ENCODE data around the gene MOV10. TPM values are rescaled to one million over a fixed set of nuclear protein-coding genes. Genes with fewer than 3 reads are reported as not detected.

Gene MOV10
- total RNA-seq, 1 donor from 2014 or later, result 85.1 TPM

DNA sequence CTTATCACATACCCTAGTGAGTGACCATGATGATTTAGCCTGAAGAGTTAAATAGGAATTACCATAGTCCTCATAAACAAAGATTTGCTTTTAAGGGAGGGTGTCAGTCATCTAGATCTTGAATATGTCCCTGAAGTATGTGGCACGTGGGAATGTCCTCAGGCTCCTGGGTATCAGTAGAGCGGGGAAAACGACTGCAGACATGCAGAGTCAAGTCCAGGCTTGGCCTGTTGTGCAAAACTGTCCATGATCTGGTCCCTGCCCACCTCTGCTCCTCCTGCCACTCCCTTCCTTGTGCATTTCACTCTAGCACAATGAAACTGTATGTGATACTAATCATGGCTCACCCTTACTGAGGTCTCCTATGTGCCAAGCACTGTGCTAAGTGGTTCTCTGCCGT lies 12.9 kb downstream of the MOV10 start:
- TF ChIP-seq, protein P1, sequence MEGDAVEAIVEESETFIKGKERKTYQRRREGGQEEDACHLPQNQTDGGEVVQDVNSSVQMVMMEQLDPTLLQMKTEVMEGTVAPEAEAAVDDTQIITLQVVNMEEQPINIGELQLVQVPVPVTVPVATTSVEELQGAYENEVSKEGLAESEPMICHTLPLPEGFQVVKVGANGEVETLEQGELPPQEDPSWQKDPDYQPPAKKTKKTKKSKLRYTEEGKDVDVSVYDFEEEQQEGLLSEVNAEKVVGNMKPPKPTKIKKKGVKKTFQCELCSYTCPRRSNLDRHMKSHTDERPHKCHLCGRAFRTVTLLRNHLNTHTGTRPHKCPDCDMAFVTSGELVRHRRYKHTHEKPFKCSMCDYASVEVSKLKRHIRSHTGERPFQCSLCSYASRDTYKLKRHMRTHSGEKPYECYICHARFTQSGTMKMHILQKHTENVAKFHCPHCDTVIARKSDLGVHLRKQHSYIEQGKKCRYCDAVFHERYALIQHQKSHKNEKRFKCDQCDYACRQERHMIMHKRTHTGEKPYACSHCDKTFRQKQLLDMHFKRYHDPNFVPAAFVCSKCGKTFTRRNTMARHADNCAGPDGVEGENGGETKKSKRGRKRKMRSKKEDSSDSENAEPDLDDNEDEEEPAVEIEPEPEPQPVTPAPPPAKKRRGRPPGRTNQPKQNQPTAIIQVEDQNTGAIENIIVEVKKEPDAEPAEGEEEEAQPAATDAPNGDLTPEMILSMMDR (IDR thresholded peaks at IDR 0.05), result no peak
- Mint-ChIP-seq H3K9me3 (ENCODE audit: unreplicated experiment) (no peaks in the 10 kb centered on the region), H3K4me3 (ENCODE audit: unreplicated experiment) (no peak overlapping the region), H3K27me3 (ENCODE audit: unreplicated experiment) (no peaks in the 10 kb centered on the region), H3K27ac (ENCODE audit: unreplicated experiment) (no peak overlapping the region), H3K4me1 (ENCODE audit: unreplicated experiment) (peaks cover 5% of the 10 kb centered on the region), H3K36me3 (ENCODE audit: unreplicated experiment) (peaks cover 27% of the 10 kb centered on the region)
- no peak for DNase-seq (ENCODE audit: extremely low spot score, unreplicated experiment)

DNA sequence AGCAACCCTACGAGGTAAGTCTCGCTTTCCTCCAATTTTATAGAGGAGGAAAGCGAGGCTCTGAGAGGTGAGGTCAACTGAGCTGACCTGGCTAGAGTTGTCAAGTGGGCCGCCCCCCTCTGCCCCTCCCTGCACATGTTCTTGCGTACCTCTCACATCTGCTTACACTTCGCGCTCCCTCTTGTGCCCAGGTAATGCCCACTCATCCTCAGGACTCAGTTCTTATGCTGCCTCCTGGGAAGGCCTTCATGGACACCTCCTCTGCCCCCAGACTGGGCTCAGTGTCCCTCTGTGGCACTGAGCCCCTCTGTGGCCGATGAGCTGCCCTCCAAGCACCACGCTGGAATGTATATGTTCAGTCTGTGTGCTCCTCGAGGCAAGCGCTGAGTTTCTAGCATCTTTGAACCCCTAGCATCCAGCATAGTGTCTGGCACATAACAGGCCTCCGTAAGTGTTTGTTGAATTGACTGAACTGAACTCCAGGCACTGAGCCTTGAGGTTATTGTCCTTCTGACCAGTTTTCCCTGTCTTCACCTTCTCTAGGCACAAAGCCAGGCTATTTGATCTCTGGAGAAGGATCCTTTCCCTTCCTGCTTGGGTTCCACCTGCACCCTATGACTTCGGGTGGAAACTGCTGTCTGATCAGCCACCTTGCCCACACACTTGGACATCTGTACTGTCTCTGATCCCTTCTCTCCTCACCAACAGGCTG lies 13.5 kb downstream of the MOV10 start:
- Mint-ChIP-seq H3K27ac (ENCODE audit: unreplicated experiment) (no peak overlapping the region), H3K9me3 (ENCODE audit: unreplicated experiment) (no peaks in the 10 kb centered on the region), H3K4me3 (ENCODE audit: unreplicated experiment) (no peak overlapping the region), H3K36me3 (ENCODE audit: unreplicated experiment) (peaks cover 29% of the 10 kb centered on the region), H3K4me1 (ENCODE audit: unreplicated experiment) (peaks cover 5% of the 10 kb centered on the region), H3K27me3 (ENCODE audit: unreplicated experiment) (no peaks in the 10 kb centered on the region)
- DNase-seq (ENCODE audit: extremely low spot score, unreplicated experiment), result no peak
- TF ChIP-seq, protein P1 (IDR thresholded peaks at IDR 0.05), result no peak

DNA sequence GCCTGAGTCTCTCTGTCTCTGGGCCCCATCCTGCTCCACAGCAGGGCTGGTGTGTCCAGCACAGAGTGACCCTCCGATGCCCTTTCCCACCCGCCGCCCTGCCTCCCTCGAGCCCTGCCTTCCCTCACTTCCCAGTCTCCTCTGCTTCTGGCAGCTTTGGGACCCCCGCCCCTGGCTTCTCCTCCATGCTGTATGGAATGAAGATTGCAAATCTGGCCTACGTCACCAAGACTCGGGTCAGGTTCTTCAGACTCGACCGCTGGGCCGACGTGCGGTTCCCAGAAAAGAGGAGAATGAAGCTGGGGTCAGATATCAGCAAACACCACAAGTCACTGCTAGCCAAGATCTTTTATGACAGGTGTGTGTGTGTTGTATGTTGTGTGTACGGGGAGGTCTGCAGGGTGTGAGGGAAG lies 14.3 kb downstream of the MOV10 start:
- TF ChIP-seq, protein P1 (IDR thresholded peaks at IDR 0.05), result no peak
- Mint-ChIP-seq H3K36me3 (ENCODE audit: unreplicated experiment) (peaks cover 33% of the 10 kb centered on the region), H3K4me3 (ENCODE audit: unreplicated experiment) (no peak overlapping the region), H3K27ac (ENCODE audit: unreplicated experiment) (no peak overlapping the region), H3K9me3 (ENCODE audit: unreplicated experiment) (no peaks in the 10 kb centered on the region), H3K27me3 (ENCODE audit: unreplicated experiment) (no peaks in the 10 kb centered on the region), H3K4me1 (ENCODE audit: unreplicated experiment) (no peaks in the 10 kb centered on the region)
- no peak for DNase-seq (ENCODE audit: extremely low spot score, unreplicated experiment)

- no peak for DNase-seq (ENCODE audit: extremely low spot score, unreplicated experiment)
- H3K9me3 Mint-ChIP-seq (ENCODE audit: unreplicated experiment), result no peaks in the 10 kb centered on the region
- TF ChIP-seq, protein P1 (IDR thresholded peaks at IDR 0.05), result no peak
- no peaks in the 10 kb centered on the region for H3K4me1 Mint-ChIP-seq (ENCODE audit: unreplicated experiment)
- no peak overlapping the region for H3K4me3 Mint-ChIP-seq (ENCODE audit: unreplicated experiment)
- H3K36me3 Mint-ChIP-seq (ENCODE audit: unreplicated experiment), result peaks cover 33% of the 10 kb centered on the region
- H3K27ac Mint-ChIP-seq (ENCODE audit: unreplicated experiment), result no peak overlapping the region
- no peaks in the 10 kb centered on the region for H3K27me3 Mint-ChIP-seq (ENCODE audit: unreplicated experiment)
These were observed 14.9 kb downstream of the MOV10 start for GRCh38 chr1:112689196-112689841.

- Mint-ChIP-seq H3K27ac (ENCODE audit: unreplicated experiment) (no peak overlapping the region), H3K4me3 (ENCODE audit: unreplicated experiment) (no peak overlapping the region), H3K9me3 (ENCODE audit: unreplicated experiment) (no peaks in the 10 kb centered on the region), H3K27me3 (ENCODE audit: unreplicated experiment) (no peaks in the 10 kb centered on the region), H3K36me3 (ENCODE audit: unreplicated experiment) (peaks cover 34% of the 10 kb centered on the region), H3K4me1 (ENCODE audit: unreplicated experiment) (no peaks in the 10 kb centered on the region)
- DNase-seq (ENCODE audit: extremely low spot score, unreplicated experiment), result no peak
- TF ChIP-seq, protein P1 (IDR thresholded peaks at IDR 0.05), result no peak
These were observed 15.4 kb downstream of the MOV10 start for GRCh38 chr1:112689842-112690237.

Measured in osteocyte (in vitro differentiated cells).